GM23338 (cell line): ENCODE measurements around the gene ZNF679.
"Not testable (repeated sequence)": the region's sequence is repeated elsewhere in the genome, so short reads cannot be mapped to it uniquely, and the experiment has no call there.

ENCODE experiments used
- NANOG ChIP-seq: IDR thresholded peaks from 2 replicates; pipeline ENCODE4 v1.6.1; 2016; ENCODE audit warnings: antibody characterized with exemption, borderline replicate concordance
- POLR2AphosphoS5 ChIP-seq: IDR thresholded peaks from 2 replicates; pipeline ENCODE4 v1.6.1; 2016; ENCODE audit warnings: antibody characterized with exemption, low read depth
- REST ChIP-seq: IDR thresholded peaks from one replicate; pipeline ENCODE4 v1.6.1; 2018; ENCODE audit warnings: antibody characterized with exemption; ENCODE audit not compliant: unreplicated experiment
- TF ChIP-seq, protein P1 (sequence below), 2 experiments: fragments of 200-600 bp in 1 of 2; sonication (generic) in 1 of 2; conservative IDR thresholded peaks; 2 replicates each; pipeline versions ENCODE4 v1.5.1 to v1.6.1; 2016 to 2017; ENCODE audit warnings: antibody characterized with exemption in 2 of 2, low read depth in 2 of 2, mild to moderate bottlenecking in 2 of 2, moderate library complexity in 1 of 2

GRCh38 chr7:64297418-64297817 is 69.1 kb downstream of the ZNF679 start:
- TF ChIP-seq, protein P1, sequence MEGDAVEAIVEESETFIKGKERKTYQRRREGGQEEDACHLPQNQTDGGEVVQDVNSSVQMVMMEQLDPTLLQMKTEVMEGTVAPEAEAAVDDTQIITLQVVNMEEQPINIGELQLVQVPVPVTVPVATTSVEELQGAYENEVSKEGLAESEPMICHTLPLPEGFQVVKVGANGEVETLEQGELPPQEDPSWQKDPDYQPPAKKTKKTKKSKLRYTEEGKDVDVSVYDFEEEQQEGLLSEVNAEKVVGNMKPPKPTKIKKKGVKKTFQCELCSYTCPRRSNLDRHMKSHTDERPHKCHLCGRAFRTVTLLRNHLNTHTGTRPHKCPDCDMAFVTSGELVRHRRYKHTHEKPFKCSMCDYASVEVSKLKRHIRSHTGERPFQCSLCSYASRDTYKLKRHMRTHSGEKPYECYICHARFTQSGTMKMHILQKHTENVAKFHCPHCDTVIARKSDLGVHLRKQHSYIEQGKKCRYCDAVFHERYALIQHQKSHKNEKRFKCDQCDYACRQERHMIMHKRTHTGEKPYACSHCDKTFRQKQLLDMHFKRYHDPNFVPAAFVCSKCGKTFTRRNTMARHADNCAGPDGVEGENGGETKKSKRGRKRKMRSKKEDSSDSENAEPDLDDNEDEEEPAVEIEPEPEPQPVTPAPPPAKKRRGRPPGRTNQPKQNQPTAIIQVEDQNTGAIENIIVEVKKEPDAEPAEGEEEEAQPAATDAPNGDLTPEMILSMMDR (conservative IDR thresholded peaks at IDR 0.05; ENCODE audit: low read depth in 2 of 2) = not testable (repeated sequence)
- not testable (repeated sequence) for TF ChIP-seq NANOG, POLR2AphosphoS5, REST
